Activated naive CD8-positive, alpha-beta T cell (primary cell): ENCODE data around the gene MEF2D.

Experiments used
- H3K27ac Mint-ChIP-seq: one replicate; pipeline ENCODE4 v1.8.0; 2021; ENCODE audit warnings: mixed read lengths
- H3K27me3 Mint-ChIP-seq: one replicate; pipeline ENCODE4 v1.8.0; 2021; ENCODE audit warnings: mixed read lengths
- H3K36me3 Mint-ChIP-seq: one replicate; pipeline ENCODE4 v1.8.0; 2021; ENCODE audit warnings: mixed read lengths
- H3K4me1 Mint-ChIP-seq: one replicate; pipeline ENCODE4 v1.8.0; 2021; ENCODE audit warnings: low read depth, mixed read lengths
- H3K4me3 Mint-ChIP-seq: one replicate; pipeline ENCODE4 v1.8.0; 2021; ENCODE audit warnings: mild to moderate bottlenecking, mixed read lengths
- H3K9me3 Mint-ChIP-seq: one replicate; pipeline ENCODE4 v1.8.0; 2021; ENCODE audit warnings: low read depth, mixed read lengths

The MEF2D gene

DNA sequence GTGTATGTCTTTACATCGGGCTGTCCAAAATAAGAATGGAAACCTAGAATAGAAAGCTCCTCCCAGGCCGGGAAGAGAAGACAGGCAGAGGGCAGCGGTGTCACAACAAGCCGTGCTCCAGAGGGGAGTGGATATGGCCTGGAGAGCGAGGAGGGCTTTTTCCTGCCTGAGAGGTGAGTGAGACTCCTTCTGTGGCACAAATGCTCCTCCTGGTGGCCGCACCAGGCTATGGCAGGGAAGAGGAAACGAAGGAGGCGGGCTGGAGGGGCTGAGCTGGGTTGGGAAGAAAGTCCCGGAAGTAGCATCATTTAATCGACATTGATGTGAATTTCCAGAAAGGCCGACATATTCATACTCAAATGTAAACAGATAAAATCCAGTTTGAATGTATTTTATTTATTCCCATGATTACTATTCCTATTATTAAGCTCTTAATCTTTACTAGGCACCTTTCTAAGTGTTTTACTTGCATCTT lies 54.7 kb downstream of the MEF2D start:
- peaks cover 14% of the 10 kb centered on the region for H3K4me1 Mint-ChIP-seq
- H3K27me3 Mint-ChIP-seq, result peaks cover 30% of the 10 kb centered on the region
- H3K9me3 Mint-ChIP-seq, result no peaks in the 10 kb centered on the region
- peak overlapping the region; percentile 23 for H3K4me3 Mint-ChIP-seq
- H3K36me3 Mint-ChIP-seq, result no peaks in the 10 kb centered on the region
- H3K27ac Mint-ChIP-seq, result no peak overlapping the region

GRCh38 chr1:156444407-156445001 lies 56.1 kb downstream of the MEF2D start:
- no peaks in the 10 kb centered on the region for H3K9me3 Mint-ChIP-seq
- H3K36me3 Mint-ChIP-seq, result no peaks in the 10 kb centered on the region
- peaks cover 23% of the 10 kb centered on the region for H3K4me1 Mint-ChIP-seq
- H3K27ac Mint-ChIP-seq, result no peak overlapping the region
- no peak overlapping the region for H3K4me3 Mint-ChIP-seq
- H3K27me3 Mint-ChIP-seq, result peaks cover 38% of the 10 kb centered on the region

DNA sequence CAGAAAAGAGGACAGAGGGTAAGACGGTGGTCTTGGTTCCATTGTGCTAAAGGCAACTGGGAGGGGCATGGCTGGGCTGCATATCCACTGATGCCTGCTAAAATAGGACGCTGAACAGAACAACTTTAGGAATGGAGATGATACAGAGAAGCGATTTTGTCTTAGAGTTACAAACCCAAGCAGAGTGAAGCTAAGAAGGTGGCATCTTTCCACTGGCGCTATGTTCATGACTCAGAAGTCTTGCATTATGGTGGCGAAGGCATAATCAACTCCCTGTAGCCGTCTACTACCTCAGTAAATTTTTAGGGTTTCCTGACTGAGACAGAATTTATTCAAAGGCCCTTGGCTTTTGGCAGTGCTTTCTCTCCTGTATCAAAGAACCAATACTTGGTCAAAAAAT lies 57.3 kb downstream of the MEF2D start:
- no peak overlapping the region for H3K27ac Mint-ChIP-seq
- peaks cover 34% of the 10 kb centered on the region for H3K4me1 Mint-ChIP-seq
- H3K27me3 Mint-ChIP-seq, result peaks cover 44% of the 10 kb centered on the region
- no peak overlapping the region for H3K4me3 Mint-ChIP-seq
- no peaks in the 10 kb centered on the region for H3K36me3 Mint-ChIP-seq
- no peaks in the 10 kb centered on the region for H3K9me3 Mint-ChIP-seq

GRCh38 chr1:156440654-156441437 lies 59.7 kb downstream of the MEF2D start:
- Mint-ChIP-seq H3K36me3 (no peaks in the 10 kb centered on the region), H3K27me3 (peaks cover 52% of the 10 kb centered on the region), H3K27ac (no peak overlapping the region), H3K4me1 (peaks cover 41% of the 10 kb centered on the region), H3K9me3 (no peaks in the 10 kb centered on the region), H3K4me3 (no peak overlapping the region)

DNA sequence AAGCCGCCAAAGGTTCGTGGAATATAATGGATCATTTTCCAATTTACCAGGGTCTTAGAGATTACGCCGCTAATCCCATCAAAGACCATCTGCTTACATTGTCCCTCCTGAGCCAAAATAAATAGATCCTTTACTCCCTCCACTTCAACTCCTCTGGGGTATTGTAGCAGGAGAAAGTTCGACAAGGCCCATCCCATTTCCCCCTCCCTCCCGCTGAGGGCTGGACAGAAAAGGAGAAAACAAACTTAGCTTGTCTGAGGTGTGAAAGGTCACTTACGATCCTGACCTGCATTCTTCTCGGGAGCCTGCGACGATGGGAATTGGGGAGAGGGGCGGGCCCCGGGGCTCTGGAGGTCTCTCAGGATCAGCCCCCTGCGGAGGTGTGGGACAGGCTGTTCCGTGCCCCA lies 60.8 kb downstream of the MEF2D start:
- Mint-ChIP-seq H3K4me1 (peaks cover 41% of the 10 kb centered on the region), H3K27me3 (peaks cover 53% of the 10 kb centered on the region), H3K36me3 (no peaks in the 10 kb centered on the region), H3K4me3 (no peak overlapping the region), H3K27ac (no peak overlapping the region), H3K9me3 (no peaks in the 10 kb centered on the region)

- H3K4me3 Mint-ChIP-seq, result peak overlapping the region; percentile 11
- H3K27ac Mint-ChIP-seq, result no peak overlapping the region
- peaks cover 41% of the 10 kb centered on the region for H3K4me1 Mint-ChIP-seq
- H3K27me3 Mint-ChIP-seq, result peaks cover 53% of the 10 kb centered on the region
- no peaks in the 10 kb centered on the region for H3K9me3 Mint-ChIP-seq
- H3K36me3 Mint-ChIP-seq, result no peaks in the 10 kb centered on the region
These were observed 61.4 kb downstream of the MEF2D start for GRCh38 chr1:156439036-156439776.

GRCh38 chr1:156438278-156438987 lies 62.1 kb downstream of the MEF2D start:
- Mint-ChIP-seq H3K9me3 (no peaks in the 10 kb centered on the region), H3K4me1 (peaks cover 45% of the 10 kb centered on the region), H3K27me3 (peaks cover 57% of the 10 kb centered on the region), H3K4me3 (peak overlapping the region; percentile 11), H3K36me3 (no peaks in the 10 kb centered on the region), H3K27ac (peak overlapping the region; percentile 13)

- Mint-ChIP-seq H3K9me3 (no peaks in the 10 kb centered on the region), H3K36me3 (no peaks in the 10 kb centered on the region), H3K4me1 (peaks cover 48% of the 10 kb centered on the region), H3K27me3 (peaks cover 65% of the 10 kb centered on the region), H3K27ac (no peak overlapping the region), H3K4me3 (peak overlapping the region; percentile 58)
These were observed 63.3 kb downstream of the MEF2D start for GRCh38 chr1:156437037-156437867.

DNA sequence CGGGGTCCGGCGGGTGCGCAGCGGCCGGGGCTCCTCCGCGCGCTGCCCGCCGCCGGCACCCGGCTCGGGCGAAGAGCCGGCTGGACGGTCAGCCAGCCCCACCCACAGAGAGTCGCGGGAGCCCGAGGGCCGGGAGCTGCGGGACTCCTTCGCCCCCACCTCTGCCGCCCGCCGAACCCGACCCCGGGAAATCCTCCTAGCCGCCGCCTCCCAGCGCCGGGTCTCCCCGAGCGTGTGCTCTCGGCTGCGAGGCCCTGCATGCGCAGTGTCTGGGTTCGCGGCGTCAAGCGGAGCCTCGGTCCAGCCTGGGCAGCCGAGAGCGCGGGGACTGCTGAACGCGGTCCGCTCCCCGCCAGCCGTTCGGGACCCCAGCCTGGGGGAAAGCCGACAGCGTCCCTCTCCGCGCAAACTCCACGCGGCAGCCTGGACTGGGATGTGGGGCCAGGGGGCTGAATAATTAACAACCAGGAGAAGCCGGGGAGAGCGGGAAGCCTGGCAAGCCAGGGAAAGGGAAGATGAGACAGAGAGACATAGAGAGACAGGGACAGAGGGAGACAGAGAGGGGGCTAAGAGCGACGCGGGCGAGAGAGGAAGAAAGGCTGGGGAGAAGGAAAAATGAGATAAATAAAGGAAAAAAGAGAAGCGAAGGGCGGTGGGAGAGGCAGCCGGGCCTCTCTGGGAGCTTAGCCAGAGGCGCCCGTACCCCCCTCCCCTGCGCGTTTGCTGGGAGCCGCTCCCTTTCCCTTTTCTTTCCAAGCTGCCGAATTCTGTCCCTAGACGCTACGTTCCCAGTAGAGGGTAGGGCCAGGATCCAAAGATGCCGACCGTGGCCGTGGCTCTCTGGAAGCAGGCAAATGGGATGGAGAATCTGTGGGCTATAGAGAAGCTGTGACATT lies 64.2 kb downstream of the MEF2D start:
- Mint-ChIP-seq H3K27ac (no peak overlapping the region), H3K9me3 (no peaks in the 10 kb centered on the region), H3K27me3 (peaks cover 63% of the 10 kb centered on the region), H3K36me3 (no peaks in the 10 kb centered on the region), H3K4me1 (peaks cover 48% of the 10 kb centered on the region), H3K4me3 (peak overlapping the region; percentile 58)

DNA sequence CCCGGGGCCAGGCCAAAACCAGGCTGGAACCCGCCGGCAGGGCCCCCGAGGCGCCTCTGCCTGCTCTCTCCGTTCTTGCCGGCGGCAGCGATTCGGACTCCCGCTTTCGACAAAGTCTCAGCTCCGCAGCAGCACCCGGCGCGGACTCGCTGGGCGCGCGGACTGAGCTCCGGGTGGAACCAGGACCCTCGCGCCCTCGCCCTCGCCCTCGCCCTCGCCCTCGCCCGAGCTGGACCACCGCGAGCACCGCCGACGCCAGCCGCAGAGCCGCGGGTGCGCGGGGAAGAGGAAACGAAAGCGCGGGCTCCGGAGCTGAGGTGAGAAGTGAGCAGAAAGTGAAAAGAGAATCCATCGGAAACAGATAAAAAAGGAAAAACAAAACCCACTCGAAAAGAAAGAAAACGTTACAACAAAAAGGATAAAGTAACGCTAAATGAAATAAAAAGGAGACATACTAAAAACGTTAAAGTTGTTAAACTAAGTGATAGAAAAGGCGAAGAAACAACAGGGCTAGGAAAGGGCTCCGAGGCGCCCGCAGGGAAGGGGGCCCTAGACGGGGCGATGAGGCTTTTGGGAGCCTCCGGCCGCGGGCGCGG lies 64.9 kb downstream of the MEF2D start:
- Mint-ChIP-seq H3K36me3 (no peaks in the 10 kb centered on the region), H3K9me3 (no peaks in the 10 kb centered on the region), H3K4me1 (peaks cover 44% of the 10 kb centered on the region), H3K27me3 (peaks cover 56% of the 10 kb centered on the region), H3K27ac (peak overlapping the region; percentile 24), H3K4me3 (peak overlapping the region; percentile 88)

DNA sequence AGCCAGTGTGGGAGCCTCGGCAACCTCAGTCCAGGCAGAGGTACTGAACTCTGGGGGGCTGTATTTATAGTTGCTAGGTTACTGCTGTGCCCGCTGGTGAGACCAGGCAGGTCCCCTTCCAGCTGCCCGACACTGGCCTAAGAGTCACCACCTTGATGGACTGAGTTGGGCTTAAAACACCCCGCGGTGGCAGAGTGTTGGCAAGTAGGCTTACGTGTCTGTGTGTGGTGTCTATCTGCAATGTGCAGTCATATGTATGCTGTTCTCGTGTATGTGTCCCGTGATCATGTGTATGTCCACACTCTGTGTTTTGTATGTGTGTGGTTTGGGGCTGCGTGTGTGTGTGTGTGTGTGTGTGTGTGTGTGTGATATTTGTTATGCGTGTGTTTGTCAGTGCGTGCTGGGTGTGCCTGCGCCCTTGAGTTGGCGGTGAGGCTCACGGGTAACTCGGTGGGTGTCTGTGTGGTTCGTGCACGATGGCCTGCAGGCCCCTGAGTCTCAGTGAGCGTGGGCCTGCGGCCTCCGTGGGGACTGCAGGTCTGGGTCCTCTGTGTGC lies 65.5 kb downstream of the MEF2D start:
- Mint-ChIP-seq H3K4me3 (peak overlapping the region; percentile 79), H3K9me3 (no peaks in the 10 kb centered on the region), H3K27me3 (peaks cover 50% of the 10 kb centered on the region), H3K27ac (no peak overlapping the region), H3K4me1 (peaks cover 40% of the 10 kb centered on the region), H3K36me3 (no peaks in the 10 kb centered on the region)

DNA sequence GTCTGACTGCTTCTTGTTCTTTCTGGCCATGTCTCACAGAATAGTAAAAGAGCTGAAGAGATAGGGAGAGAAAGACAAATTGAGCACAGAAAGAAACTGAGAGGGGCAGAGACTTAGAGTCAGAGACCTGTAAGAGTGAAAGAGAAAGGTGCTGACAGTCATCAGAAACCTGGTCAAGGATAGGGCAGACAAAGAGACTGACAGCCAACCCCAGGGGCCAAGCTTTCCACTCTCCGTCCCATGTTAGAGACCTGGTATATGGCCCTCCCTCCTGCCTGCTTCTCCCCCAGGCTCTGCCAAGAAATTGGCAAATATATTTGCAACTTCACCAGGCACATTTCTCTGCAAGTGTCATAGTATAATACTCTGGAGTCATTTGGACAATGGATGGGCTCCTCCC lies 67.0 kb downstream of the MEF2D start:
- Mint-ChIP-seq H3K4me1 (peaks cover 33% of the 10 kb centered on the region), H3K36me3 (no peaks in the 10 kb centered on the region), H3K27me3 (peaks cover 56% of the 10 kb centered on the region), H3K27ac (no peak overlapping the region), H3K4me3 (no peak overlapping the region), H3K9me3 (no peaks in the 10 kb centered on the region)

DNA sequence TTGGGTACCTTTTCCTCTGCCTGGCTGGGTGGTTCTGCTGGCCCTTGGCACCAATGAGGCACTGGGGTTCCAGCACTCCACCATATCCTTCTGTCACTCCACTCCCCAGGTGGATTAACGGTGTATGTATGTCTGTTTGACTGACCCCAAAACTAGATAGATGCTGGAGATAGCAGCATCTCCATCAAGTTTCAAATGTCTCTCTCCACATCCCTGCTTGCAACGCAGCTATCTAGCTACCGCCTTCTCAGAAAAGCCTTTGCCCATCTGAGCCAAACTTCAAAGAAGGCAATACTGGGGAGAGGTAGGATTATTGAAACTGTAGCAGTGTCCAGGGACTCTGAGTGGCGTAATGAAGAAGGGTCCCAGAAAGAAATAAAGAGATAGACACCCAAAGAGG lies 67.5 kb downstream of the MEF2D start:
- Mint-ChIP-seq H3K4me3 (no peak overlapping the region), H3K27me3 (peaks cover 55% of the 10 kb centered on the region), H3K36me3 (no peaks in the 10 kb centered on the region), H3K27ac (no peak overlapping the region), H3K4me1 (peaks cover 28% of the 10 kb centered on the region), H3K9me3 (no peaks in the 10 kb centered on the region)
